Uterus (tissue), 4 donors: ENCODE data around the gene ARHGEF7. TPM values are rescaled to one million over a fixed set of nuclear protein-coding genes. Genes with fewer than 3 reads are reported as not detected.

Source experiments
- DNase-seq, 2 donors: peaks; one replicate each; pipeline ENCODE4 v3.0.0-alpha.2; 2019 to 2020
- H3K27ac ChIP-seq, 2 donors: fragments of 200-600 bp; sonication (generic); 1 replicate in 1 of 2; 2 replicates in 1 of 2; pipeline ENCODE4 v1.5.1; 2016 to 2018
- H3K27me3 ChIP-seq, 2 donors: fragments of 200-600 bp; sonication (generic); one replicate each; pipeline ENCODE4 v1.5.1; 2018 to 2019; ENCODE audit warnings: control low read depth in 1 of 2
- H3K36me3 ChIP-seq, 2 donors: fragments of 200-600 bp; sonication (generic); one replicate each; pipeline ENCODE4 v1.5.1; 2019; ENCODE audit warnings: control low read depth in 1 of 2
- H3K4me1 ChIP-seq, 2 donors: fragments of 200-600 bp; sonication (generic); one replicate each; pipeline ENCODE4 v1.5.1; 2018 to 2019; ENCODE audit warnings: control low read depth in 1 of 2
- H3K4me3 ChIP-seq, 2 donors: fragments of 200-600 bp; sonication (generic); 1 replicate in 1 of 2; 2 replicates in 1 of 2; pipeline ENCODE4 v1.5.1; 2018 to 2019; ENCODE audit warnings: mild to moderate bottlenecking in 1 of 2
- H3K9me3 ChIP-seq, 2 donors: fragments of 200-600 bp; sonication (generic); one replicate each; pipeline ENCODE4 v1.5.1; 2019; ENCODE audit warnings: control low read depth in 1 of 2
- POLR2A ChIP-seq, 2 donors: fragments of 450-650 bp; IDR thresholded peaks; one replicate each; pipeline ENCODE4 v1.6.1; 2016; ENCODE audit warnings: antibody characterized with exemption in 2 of 2, mild to moderate bottlenecking in 1 of 2, moderate library complexity in 1 of 2
- intact Hi-C: fragments of 100-400 bp; cut with DNase I; formaldehyde crosslinking; loops from one replicate; pipeline ENCODE4 v1.15.1; 2023; ENCODE audit warnings: low total_unique reads
- total RNA-seq, 4 donors: library from RNA; depleted of rRNA in 3 of 4; stranded (reverse); fragments of >200 nt in 3 of 4; gene quantifications; one replicate each; pipeline versions ENCODE4 v1.1.0 to v1.2.4, GENCODE V29; 2014 to 2023
- TF ChIP-seq, protein P1 (sequence below), 4 experiments: fragments of 200-600 bp in 2 of 4; fragments of 450-650 bp in 2 of 4; sonication (generic) in 2 of 4; IDR thresholded peaks; one replicate each; pipeline ENCODE4 v1.5.1; 2016 to 2019; ENCODE audit warnings: antibody characterized with exemption in 4 of 4, mild to moderate bottlenecking in 2 of 4, moderate library complexity in 1 of 4
- donor health status: DM: yes; HTN: yes; CAD: no.

The ARHGEF7 gene
- total RNA-seq, 4 donors from 2014 or later: 42.6 to 152 (median 127) TPM

DNA sequence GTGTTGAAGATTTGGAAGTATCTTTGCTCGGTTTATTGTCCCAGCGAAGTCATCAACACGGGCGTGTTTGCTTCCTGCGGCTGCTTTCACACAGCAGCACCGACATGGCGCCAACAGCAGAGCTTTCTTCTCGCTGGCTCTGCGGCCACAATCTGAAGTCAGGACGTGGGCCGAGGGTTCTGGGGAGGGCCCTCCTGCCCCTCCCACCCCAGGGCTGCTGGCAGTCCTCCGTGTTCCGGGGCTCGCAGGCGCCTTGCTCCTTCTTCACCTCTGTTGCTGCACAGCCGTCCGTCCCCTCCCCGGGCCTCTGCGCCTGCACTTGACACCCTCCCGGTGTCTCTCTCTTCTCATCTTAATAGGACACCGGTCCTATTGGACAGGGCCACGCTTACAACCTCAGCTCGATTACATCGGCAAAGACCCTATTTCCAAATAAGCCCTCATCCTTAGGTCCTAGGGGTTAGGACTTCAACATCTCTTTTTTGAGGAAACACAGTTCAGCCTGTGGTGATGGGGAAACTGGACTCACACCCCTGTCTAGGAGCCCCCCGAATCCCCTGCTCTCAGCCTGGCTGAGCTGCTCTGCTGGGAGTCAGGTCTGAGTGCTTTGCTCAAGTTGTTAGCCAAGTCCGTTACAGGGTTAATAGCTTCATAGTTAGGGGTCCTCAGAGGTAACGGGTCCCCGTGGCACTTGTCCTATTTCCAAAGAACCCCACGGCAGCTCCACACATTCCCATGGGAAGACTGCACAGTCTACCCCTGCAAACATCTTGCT, 202.6 kb downstream of the ARHGEF7 start:
- intact Hi-C loops: no loop called here
- no peak for DNase-seq
- Histone ChIP-seq H3K27ac (no peak overlapping the region), H3K9me3 (no peaks in the 10 kb centered on the region), H3K36me3 (no peaks in the 10 kb centered on the region), H3K27me3 (no peaks in the 10 kb centered on the region), H3K4me3 (no peak overlapping the region), H3K4me1 (no peaks in the 10 kb centered on the region)
- no peak for TF ChIP-seq POLR2A (IDR thresholded peaks at IDR 0.05)
- TF ChIP-seq, protein P1, sequence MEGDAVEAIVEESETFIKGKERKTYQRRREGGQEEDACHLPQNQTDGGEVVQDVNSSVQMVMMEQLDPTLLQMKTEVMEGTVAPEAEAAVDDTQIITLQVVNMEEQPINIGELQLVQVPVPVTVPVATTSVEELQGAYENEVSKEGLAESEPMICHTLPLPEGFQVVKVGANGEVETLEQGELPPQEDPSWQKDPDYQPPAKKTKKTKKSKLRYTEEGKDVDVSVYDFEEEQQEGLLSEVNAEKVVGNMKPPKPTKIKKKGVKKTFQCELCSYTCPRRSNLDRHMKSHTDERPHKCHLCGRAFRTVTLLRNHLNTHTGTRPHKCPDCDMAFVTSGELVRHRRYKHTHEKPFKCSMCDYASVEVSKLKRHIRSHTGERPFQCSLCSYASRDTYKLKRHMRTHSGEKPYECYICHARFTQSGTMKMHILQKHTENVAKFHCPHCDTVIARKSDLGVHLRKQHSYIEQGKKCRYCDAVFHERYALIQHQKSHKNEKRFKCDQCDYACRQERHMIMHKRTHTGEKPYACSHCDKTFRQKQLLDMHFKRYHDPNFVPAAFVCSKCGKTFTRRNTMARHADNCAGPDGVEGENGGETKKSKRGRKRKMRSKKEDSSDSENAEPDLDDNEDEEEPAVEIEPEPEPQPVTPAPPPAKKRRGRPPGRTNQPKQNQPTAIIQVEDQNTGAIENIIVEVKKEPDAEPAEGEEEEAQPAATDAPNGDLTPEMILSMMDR (IDR thresholded peaks at IDR 0.05): no peak

DNA sequence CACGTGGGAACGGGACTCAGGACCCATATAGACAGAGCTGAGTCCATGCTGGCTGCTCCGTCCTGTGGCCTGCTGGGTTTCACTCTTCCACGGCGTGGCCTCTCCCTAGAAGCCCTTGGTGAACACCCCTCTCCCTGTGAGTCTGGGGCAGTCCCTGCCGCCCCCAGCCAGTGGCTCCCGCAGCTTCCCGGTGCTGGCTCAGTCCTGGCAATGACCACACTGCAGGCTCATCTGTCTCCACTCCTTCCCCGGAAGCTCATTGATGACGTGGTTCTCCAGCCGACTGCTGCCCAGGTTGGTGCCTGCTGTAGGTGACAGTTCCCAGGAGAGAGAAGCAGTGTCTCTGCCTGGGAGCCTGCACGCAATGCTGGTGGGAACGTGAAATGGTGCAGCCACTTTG, 203.3 kb downstream of the ARHGEF7 start:
- Histone ChIP-seq H3K9me3 (no peaks in the 10 kb centered on the region), H3K27ac (no peak overlapping the region), H3K4me3 (no peak overlapping the region), H3K36me3 (no peaks in the 10 kb centered on the region), H3K4me1 (no peaks in the 10 kb centered on the region), H3K27me3 (no peaks in the 10 kb centered on the region)
- intact Hi-C loops: no loop called here
- TF ChIP-seq, protein P1 (IDR thresholded peaks at IDR 0.05): no peak
- no peak for TF ChIP-seq POLR2A (IDR thresholded peaks at IDR 0.05)
- no peak for DNase-seq

DNA sequence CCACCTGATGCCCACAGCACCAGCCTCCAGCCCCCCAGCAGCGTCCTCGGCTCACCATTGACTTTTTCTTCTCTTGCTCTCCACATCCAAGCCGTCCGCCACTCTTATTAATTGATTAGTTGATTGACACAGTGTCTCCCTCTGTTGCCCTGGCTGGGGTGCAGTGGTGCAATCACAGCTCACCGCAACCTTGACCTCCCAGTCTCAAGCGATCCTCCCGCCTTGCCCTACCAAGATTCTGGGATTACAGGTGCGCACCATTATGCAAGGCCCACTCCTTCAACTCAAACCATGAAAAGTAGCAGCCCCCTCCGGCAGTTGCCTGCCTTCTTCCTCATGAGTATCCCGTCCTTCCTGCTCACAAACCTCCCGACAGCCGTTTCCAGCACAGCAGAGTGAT, 204.4 kb downstream of the ARHGEF7 start:
- Histone ChIP-seq H3K27ac (no peak overlapping the region), H3K4me1 (no peaks in the 10 kb centered on the region), H3K9me3 (no peaks in the 10 kb centered on the region), H3K27me3 (no peaks in the 10 kb centered on the region), H3K4me3 (no peak overlapping the region), H3K36me3 (no peaks in the 10 kb centered on the region)
- intact Hi-C loops: no loop called here
- no peak for DNase-seq
- TF ChIP-seq, protein P1 (IDR thresholded peaks at IDR 0.05): no peak
- TF ChIP-seq POLR2A (IDR thresholded peaks at IDR 0.05): no peak

DNA sequence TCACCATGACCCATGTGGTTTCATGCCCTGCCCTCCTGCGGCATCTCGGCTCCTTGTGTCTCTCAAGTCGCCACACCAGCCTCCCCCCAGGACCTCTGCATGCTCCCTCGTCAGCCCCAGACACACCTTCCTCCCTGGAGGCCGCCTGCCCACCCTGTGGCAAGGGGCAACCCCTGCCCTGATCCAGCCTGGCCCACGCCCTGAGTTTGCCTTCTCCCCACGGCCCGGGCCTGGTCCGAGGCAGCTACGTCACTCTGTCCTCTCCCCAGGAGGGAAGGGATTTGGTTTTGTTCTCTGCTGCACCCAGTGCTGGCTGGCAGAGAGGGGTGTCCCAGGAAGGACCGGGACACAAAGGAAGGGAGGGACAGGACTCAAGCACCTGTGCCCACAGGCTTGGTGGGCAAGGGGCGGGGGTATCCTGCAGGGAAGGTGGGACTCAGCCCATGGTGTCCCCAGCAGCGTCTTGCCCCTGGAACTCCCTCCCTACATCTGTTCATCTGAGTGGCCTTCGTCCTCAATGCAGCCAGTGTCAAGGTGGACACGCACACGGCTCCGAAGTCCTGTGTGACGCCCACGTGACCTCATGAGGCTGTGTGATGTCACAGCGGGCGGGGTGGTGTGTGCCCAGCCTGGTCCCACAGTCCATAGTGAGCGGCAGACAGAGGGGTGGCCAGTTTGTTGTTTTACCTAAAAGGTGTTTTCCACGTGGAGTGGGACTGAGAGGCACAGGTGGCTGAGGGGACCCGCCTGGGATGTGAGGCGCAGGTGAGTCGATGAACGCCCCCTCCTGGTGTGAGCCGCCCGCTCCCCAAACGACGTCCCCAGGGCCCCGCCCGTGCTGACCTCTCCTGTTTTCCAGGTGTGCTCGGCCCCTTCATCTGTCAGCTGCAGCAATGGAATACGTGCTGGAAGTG, 205.1 kb downstream of the ARHGEF7 start, which contains the start of gene TEX29:
Gene TEX29, plus strand, starts transcription at position 645 of the 914 bp plus-strand sequence. Its CDS starts 249 bp downstream, at position 894.
- H3K27me3 ChIP-seq: no peaks in the 10 kb centered on the region
- TF ChIP-seq, protein P1 (IDR thresholded peaks at IDR 0.05): no peak
- TF ChIP-seq POLR2A (IDR thresholded peaks at IDR 0.05): no peak
- no peaks in the 10 kb centered on the region for H3K9me3 ChIP-seq
- H3K4me1 ChIP-seq: no peaks in the 10 kb centered on the region
- no peak within 1 kb of the TSS for H3K27ac ChIP-seq
- intact Hi-C loops: no loop called here
- H3K4me3 ChIP-seq: no peak within 1 kb of the TSS
- no peak for DNase-seq
- no peaks in the 10 kb centered on the region for H3K36me3 ChIP-seq
